HG02759 (cell line): ENCODE data around the gene TLR9.
"Not testable (repeated sequence)": the region's sequence is repeated elsewhere in the genome, so short reads cannot be mapped to it uniquely, and the experiment has no call there.

Experiments used
- ATAC-seq: cut with Tn5 transposase; IDR thresholded peaks from one replicate; pipeline ENCODE4 v1.9.1; 2021; ENCODE audit warnings: mild to moderate bottlenecking, moderate library complexity; ENCODE audit not compliant: unreplicated experiment

Gene TLR9

DNA sequence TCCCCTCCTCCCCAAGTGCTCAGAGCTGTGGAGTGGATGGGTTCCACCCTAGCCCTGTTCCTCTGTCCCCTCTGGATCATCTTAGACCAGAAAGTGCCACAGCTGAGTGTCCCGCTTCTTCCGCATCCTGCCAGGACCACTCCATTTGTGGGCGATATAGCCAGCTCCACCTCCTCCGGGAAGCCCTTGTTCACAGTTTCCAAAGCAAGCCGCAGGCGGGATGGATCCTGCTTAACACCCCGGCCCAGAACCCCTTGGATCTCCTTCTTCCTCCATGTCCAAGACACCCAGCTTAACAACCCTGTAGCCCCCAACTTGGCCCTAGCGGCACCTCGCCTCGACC lies 28.0 kb downstream of the TLR9 start:
- ATAC-seq, result no peak

GRCh38 chr3:52196977-52197376 lies 28.5 kb downstream of the TLR9 start:
- no peak for ATAC-seq

DNA sequence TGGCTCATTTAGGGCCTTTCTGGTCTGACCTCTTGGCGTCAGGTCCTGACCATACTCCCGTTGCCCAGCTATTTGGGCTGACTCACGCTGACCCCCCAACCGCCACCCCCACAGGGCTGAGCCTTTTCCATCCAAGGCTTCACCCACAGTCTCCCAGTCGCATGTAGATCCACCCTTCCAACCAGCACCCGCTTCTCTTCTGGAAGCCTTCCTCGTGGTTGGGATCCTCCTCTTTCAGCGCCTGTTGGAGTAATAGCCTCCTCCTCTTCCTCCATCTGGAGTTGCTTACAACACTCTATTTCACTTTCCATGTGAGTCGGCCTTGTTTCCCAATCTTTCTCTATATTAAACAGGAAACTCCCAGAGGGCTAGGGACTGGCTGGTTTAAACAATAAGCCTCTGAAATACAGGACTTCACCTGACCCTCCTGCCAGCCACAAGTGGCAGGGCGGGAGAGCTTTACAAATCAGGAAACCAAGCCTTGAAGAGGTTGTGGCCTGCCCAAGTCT lies 29.6 kb downstream of the TLR9 start:
- ATAC-seq, result no peak

DNA sequence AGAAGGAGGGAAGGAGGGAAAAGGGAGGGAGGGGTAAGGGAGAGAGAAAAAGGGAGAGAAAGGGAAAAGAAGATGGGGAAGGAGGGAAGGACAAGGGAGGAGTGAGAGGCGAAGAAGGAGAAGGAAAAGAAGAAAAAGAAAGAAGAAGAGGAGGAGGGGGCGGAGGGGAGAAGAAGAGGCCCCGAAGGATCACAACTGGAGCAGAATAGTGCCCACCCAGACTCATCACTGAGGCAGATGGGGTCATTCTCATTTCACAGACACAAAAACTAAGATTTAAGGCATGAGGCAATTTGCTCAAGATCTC lies 30.2 kb downstream of the TLR9 start:
- ATAC-seq, result no peak

GRCh38 chr3:52194485-52195290 lies 30.8 kb downstream of the TLR9 start:
- ATAC-seq, result no peak

GRCh38 chr3:52193065-52193464 lies 32.4 kb downstream of the TLR9 start:
- no peak for ATAC-seq

DNA sequence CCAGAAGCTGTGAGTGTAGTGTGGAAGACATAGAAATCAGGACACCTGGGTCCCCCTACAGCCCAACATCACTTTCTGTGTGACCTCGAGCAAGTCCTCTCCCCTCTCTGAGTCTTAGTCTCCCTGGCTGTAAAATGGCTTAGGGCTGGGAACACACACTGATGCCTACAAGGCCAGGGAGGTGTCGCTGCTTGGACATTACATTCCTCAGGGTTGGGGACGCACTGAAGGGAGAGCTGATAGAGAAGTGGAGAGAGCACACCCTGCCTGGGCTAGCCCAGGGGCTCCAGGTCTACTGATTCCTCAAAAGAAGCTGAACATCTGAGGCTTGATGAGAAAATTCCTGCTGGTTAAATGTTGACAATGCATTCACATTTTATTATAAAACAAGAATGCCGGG lies 33.8 kb downstream of the TLR9 start:
- no peak for ATAC-seq

DNA sequence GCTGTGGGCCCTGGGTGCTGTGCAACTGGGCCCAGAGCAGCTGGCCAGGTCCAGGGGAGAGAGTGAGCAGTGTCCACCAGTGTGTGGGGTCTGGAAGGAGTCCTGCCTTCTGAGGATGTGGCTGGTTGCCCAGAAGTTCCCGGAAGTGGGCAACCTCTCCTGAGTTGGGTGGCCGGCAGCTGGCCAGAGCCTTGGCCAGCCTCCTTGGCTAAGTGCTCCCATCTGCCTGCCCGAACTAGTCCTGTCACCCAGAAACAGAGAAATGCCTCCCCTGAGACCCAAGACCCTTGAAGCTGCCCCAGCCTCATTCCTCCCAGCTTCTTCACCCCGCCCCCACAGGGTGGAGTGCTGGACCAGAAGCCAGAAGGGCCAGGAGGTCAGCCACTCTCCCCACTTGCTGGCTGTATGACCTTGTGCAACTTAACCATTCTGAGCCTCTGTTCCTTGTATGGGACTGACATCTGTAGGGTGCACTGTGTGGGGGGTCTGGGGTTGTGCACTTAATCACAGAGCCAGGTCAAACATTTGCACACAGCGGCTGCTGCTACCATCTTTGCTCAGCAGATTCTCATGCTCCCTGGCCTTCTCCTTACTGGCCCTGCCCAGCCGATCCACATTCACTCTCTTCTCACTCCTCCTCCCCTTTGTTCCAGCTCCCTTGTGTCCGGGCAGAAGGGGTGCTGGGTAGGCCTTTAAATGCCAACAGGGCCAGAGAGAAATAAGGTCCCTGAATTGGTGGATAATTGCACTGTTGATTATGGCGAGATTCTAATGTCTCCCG lies 35.0 kb downstream of the TLR9 start:
- no peak for ATAC-seq

GRCh38 chr3:52188556-52188955 lies 36.9 kb downstream of the TLR9 start:
- ATAC-seq, result no peak

DNA sequence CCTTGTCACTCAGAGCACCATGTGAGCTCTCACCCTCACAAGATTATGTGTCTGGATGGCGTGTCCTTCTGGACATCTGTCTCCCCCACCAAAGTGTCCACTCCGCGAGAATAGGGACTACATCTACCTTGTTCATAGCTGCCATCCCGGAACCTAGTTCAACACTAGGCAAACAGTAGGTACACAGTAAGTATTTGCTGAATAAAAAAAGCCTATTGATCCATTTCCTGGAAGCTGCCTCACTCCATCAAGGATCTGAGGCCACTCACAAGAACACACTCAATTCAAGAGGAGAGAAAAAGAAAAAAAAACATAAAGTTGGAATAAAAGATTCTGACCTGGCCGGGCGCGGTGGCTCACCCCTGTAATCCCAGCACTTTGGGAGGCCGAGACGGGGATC lies 38.7 kb downstream of the TLR9 start:
- no peak for ATAC-seq

DNA sequence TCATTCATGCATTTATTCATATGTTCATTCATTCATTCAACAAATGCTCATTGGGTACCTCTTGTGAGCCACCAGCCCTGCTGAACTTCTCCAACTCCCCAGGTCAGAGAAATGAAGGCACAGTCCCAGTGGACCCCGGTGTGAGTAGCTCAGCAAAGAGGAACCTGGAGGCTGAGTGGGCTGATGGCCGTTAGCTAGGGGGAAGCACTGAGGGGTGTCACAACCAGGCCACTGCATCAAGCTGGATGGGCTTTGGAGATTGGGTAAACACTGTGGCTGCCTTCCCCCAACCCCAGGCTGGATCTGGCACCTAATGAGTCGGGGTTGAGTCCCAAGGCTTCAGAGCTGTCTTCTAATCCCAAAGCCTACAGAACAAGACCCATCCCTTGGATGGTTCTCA lies 39.6 kb downstream of the TLR9 start:
- no peak for ATAC-seq

DNA sequence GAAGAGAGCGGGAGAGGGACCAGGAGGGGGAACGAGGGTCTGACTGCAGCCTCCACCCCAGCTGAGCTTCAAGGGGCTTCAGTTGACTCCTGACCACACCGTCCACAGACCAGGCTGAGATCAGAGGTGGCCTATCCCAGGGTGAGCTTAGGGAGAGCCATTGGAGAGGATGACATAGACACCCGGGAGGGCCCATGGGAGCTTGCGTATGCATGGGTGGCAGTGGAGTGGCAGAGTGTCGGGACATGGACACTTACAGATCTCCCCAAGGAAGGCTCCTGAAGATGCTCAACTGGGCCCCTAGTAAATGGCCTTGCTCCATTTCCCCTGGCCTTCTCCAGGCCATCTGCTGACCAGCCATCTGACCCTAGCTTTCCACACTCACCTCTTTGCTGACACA lies 40.1 kb downstream of the TLR9 start:
- no peak for ATAC-seq

DNA sequence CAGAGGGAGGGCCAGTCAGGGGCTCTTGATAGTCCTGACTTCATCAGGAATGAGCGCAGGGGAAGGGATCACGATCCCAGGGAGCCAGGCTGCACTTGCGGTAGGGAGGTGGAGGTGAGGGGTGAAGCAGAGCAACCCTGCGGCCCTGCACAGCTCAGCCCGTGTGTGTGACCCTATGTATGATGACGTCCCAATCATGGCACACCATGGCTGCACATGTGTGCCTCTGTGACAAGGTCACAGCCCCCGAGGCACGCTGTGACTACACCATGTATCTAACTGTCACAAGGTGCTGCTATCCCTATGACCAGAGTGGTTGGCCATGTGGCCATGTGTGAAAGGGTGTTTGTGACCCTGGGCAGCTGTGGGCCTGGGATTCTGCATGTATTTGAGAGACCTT lies 40.8 kb downstream of the TLR9 start:
- ATAC-seq, result no peak

DNA sequence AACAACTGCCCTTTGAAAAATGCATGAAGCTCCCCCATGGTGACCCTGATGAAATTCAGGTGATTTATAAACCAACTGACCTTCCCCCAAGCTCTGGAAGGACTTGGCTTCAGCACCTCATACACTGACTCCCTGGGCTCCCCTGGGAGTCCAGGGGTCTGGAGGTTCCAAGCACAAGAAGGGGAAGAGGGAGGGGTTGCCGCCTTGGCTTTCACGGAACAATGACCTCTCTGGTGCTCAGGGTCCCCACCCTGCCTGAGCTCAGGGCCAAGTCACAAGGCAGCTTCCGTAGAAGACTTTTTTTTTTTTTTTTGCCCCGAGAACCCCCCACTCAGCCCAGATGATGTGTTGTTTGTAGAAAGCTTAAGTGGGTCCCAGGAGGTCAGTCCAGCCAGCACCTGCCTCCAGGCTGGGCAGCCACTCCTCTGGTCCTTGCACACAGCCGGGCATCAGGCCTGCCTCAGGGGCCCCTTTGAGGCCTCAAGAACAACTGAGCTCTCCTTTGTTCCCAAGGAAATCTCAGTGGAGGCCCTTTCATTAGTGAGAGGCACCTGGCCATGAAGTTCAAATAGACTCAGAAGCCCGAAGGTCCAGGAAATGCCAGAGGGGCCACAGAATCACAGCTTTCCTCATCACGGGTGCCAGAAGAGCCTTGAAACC lies 41.5 kb downstream of the TLR9 start:
- no peak for ATAC-seq

DNA sequence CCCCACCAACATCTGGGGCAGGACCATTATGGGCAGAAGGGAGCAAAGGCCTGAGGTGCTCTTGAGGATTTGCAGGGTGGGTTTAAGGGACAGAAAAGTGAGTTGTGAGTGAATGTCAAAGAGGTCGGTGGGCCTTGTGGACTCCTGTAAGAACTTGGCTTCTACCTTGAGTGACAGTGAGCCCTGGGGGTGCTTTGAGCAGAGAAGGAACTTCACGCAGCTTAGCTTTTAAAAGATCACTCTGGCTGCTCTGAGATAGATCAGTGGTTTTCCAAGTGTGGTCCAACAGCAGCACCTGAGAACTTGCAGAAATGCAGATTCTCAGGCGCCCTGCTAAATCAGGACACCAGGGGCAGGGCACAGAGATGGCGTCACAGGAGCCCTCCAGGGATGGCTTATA lies 42.8 kb downstream of the TLR9 start:
- no peak for ATAC-seq

DNA sequence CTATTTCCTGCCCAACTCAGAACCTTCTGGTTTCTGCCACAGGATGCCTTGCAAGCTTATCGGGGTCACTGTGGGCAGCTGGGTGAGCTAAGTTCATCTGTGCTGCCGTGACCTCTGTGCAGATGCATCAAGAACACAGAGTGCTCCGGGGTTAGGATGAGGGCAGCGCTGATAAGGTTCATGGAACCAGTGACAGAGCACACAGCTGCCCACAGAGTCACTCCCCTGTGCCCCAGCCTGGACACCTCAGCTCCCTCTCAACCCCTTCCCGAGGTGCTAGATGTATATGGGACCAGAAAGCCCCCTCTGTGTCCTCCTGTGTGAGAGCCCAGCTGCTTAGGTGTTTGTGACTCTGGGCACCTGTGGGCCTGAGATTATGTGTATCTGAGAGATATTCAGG lies 43.2 kb downstream of the TLR9 start:
- no peak for ATAC-seq

DNA sequence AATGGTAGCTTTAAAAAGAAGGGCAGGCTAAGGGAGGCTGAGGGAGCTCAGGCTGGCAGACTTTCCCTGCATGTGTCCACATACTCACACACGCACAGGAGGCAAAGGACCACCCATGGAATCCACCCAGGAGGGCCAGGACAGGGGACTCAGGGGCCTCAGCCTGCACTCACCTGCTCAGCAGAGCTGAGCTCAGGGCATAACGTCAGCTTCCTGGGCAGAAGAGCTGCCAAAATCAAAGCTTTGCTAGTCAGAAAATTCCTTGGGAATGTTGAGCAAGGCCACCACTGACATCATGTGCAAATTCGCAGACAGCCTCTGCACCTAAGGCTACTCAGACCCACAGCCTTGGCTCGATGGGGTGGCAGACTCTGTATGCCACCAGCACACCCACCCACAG lies 43.9 kb downstream of the TLR9 start:
- ATAC-seq, result no peak

DNA sequence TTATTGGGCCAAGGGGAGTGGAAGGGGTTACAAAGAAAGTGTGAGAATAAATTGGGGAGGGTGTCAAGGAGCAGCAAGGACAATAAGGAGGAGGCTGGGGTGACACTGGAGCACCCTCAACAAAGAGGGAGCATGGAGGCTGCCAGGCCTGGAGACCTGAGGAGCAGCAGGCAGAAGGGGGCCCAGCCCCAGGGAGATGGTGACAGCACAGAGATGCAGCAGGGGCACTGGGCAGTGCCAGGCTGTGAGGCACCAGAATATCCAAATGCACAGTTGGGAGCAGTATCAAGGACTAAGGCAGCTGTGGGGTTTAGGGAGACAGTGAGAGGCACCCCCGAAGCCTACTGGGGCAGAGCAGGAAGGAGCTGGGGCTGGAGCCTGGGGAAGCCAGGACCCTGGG lies 46.9 kb downstream of the TLR9 start:
- ATAC-seq, result no peak

DNA sequence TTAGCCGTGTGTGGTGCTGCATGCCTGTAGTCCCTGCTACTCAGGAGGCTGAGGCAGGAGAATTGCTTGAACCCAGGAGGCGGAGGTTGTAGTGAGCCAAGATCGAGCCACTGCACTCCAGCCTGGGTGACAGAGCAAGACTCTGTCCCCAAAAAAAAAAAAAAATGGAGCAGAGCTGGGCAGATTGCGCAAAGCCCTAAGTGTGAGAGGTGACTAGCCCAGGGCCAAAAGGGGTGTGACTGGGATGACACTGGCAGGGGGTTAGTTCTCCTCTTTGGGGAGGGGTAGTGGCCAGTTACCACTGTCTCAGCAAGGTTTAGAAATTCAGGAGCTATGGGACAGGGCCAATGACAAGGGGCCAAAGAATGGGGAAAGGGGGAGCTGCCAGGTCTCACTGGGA lies 47.3 kb downstream of the TLR9 start:
- ATAC-seq, result not testable (repeated sequence)

DNA sequence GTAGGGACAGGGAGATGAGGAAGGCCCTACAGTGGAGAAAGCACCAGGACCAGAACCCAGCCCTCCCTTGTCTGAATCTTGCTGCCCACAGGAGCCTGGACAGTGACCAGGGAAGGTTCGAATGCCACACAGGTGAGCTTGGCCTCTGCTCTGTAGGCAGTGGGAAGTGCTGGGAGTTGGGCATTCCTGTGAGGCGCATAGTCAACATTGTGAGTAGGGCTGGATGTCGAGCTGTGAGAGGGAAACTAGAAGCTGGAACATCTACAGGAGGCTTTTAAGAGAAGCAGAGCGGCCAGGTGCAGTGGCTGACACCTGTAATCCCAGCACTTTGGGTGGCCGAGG lies 47.8 kb downstream of the TLR9 start:
- no peak for ATAC-seq

- ATAC-seq, result no peak
These were observed 48.3 kb downstream of the TLR9 start for GRCh38 chr3:52176951-52177700.
